Loucy (cell line): ENCODE data around the gene C7orf25.

Source experiments
- EZH2phosphoT487 ChIP-seq: fragments of 200-600 bp; IDR thresholded peaks from 2 replicates; pipeline ENCODE4 v1.6.1; 2018; ENCODE audit warnings: antibody characterized with exemption, mild to moderate bottlenecking, moderate library complexity, borderline replicate concordance
- TF ChIP-seq, protein P1 (sequence below): fragments of 200-600 bp; sonication (generic); conservative IDR thresholded peaks from 2 replicates; pipeline ENCODE4 v1.5.1; 2014; ENCODE audit warnings: mild to moderate bottlenecking, antibody characterized with exemption, low read length

DNA sequence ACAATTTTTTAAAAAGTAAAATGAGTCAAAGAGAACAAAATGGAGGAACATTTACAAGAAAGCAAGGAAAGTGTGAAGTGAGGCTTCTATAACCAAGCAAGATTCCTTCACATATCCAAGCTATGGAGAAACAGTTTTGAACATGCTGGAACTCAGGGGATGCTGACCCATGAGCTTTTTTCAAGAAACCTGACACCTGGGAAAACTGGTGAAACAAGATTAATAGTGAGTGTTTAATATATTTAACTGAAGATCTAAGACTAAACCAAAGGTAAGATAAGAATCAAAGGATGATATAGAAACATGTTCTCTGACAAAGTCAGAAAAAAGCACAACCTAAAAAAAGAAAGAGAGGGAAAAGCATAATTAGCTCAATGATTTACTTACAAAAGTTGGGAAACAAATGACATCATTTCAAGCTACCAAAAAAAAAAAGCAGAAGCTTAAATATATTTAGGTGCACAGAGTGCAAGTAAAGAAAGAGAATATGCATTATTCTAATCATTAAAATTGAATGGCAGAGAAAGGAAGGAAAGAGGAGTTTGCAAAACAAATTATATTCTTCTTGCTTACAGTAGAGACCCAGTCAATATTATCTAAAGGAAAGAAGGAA is 24.9 kb downstream of the C7orf25 start:
- TF ChIP-seq, protein P1, sequence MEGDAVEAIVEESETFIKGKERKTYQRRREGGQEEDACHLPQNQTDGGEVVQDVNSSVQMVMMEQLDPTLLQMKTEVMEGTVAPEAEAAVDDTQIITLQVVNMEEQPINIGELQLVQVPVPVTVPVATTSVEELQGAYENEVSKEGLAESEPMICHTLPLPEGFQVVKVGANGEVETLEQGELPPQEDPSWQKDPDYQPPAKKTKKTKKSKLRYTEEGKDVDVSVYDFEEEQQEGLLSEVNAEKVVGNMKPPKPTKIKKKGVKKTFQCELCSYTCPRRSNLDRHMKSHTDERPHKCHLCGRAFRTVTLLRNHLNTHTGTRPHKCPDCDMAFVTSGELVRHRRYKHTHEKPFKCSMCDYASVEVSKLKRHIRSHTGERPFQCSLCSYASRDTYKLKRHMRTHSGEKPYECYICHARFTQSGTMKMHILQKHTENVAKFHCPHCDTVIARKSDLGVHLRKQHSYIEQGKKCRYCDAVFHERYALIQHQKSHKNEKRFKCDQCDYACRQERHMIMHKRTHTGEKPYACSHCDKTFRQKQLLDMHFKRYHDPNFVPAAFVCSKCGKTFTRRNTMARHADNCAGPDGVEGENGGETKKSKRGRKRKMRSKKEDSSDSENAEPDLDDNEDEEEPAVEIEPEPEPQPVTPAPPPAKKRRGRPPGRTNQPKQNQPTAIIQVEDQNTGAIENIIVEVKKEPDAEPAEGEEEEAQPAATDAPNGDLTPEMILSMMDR: no peak
- no peak for TF ChIP-seq EZH2phosphoT487
